DOHH2 (cell line): ENCODE data around the gene MAP3K4.

Experiments used
- H3F3A ChIP-seq: fragments of 200-600 bp; sonication (generic), shearing (Covaris generic); 2 replicates; pipeline ENCODE4 v1.6.0; 2016; ENCODE audit warnings: antibody characterized with exemption, mild to moderate bottlenecking; ENCODE audit not compliant: control insufficient read depth, insufficient read depth
- H3K27ac ChIP-seq: fragments of 200-600 bp; sonication (generic); 2 replicates; pipeline ENCODE4 v1.5.1; 2014; ENCODE audit warnings: low read depth, mild to moderate bottlenecking, low read length, moderate library complexity
- H3K27me3 ChIP-seq: fragments of 200-600 bp; sonication (generic); 2 replicates; pipeline ENCODE4 v1.6.1; 2014; ENCODE audit warnings: mild to moderate bottlenecking, low read length, mixed read lengths; ENCODE audit not compliant: control insufficient read depth
- H3K36me3 ChIP-seq: fragments of 200-600 bp; sonication (generic); 2 replicates; pipeline ENCODE4 v1.6.1; 2014; ENCODE audit warnings: mild to moderate bottlenecking, low read length, moderate library complexity, mixed read lengths; ENCODE audit not compliant: control insufficient read depth
- H3K4me1 ChIP-seq: fragments of 200-600 bp; sonication (generic); 2 replicates; pipeline ENCODE4 v1.6.1; 2014; ENCODE audit warnings: mild to moderate bottlenecking, low read length, mixed read lengths; ENCODE audit not compliant: control insufficient read depth
- H3K4me2 ChIP-seq: fragments of 200-600 bp; sonication (generic); 2 replicates; pipeline ENCODE4 v1.6.0; 2014; ENCODE audit warnings: mild to moderate bottlenecking, low read length, moderate library complexity
- H3K4me3 ChIP-seq: fragments of 200-600 bp; sonication (generic); 2 replicates; pipeline ENCODE4 v1.5.1; 2014; ENCODE audit warnings: mild to moderate bottlenecking, low read length, mixed read lengths
- H3K79me2 ChIP-seq: fragments of 200-600 bp; sonication (generic); 2 replicates; pipeline ENCODE4 v1.6.1; 2014; ENCODE audit warnings: mild to moderate bottlenecking, low read length, mixed read lengths; ENCODE audit not compliant: control insufficient read depth
- H3K9me2 ChIP-seq: fragments of 200-600 bp; sonication (generic); replicated peaks from 2 replicates; pipeline ENCODE4 v1.6.1; 2014; ENCODE audit warnings: mild to moderate bottlenecking, low read length, mixed read lengths; ENCODE audit not compliant: control insufficient read depth
- H3K9me3 ChIP-seq: fragments of 200-600 bp; sonication (generic); 2 replicates; pipeline ENCODE4 v1.6.1; 2014; ENCODE audit warnings: antibody characterized with exemption, low read length, mixed read lengths; ENCODE audit not compliant: control insufficient read depth, insufficient read depth
- H4K20me1 ChIP-seq: fragments of 200-600 bp; sonication (generic); 2 replicates; pipeline ENCODE4 v1.6.0; 2014; ENCODE audit warnings: low read depth, mild to moderate bottlenecking, antibody characterized with exemption, low read length, moderate library complexity; ENCODE audit not compliant: control insufficient read depth, insufficient read depth
- CTCF ChIP-seq: fragments of 200-600 bp; sonication (generic); IDR thresholded peaks from one replicate; pipeline ENCODE4 v1.5.1; 2014; ENCODE audit warnings: antibody characterized with exemption, mild to moderate bottlenecking, low read depth, low read length; ENCODE audit not compliant: poor library complexity, severe bottlenecking
- EZH2phosphoT487 ChIP-seq: fragments of 200-600 bp; sonication (generic); IDR thresholded peaks from 2 replicates; pipeline ENCODE4 v1.6.1; 2017; ENCODE audit warnings: borderline replicate concordance, mild to moderate bottlenecking, antibody characterized with exemption, low read length, moderate library complexity, mixed read lengths

The MAP3K4 gene

DNA sequence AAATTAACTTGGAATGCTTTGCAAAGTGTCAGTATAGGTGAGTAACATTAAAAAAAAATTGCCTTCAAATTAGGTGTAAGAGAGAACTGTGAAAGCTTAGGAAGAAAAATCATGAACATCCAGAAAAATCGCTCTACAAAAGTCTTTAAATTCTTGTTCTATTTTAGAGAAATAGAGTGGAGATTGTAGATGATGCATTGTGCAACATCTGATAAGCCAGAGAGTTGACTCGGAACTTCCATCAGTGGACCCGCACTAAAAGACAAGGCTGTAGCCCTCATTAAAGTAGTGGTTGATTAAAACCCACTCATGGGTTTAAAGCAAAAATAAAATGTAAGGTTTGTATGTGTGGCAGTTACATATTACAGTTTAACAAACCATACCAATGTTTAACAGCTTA is 35.8 kb downstream of the MAP3K4 start:
- Histone ChIP-seq H3K4me1 (peaks cover 50% of the 10 kb centered on the region), H3K9me2 (no peaks in the 10 kb centered on the region), H4K20me1 (no peaks in the 10 kb centered on the region; the same call in 1 of the 2 replicates), H3K9me3 (no peaks in the 10 kb centered on the region), H3F3A (peaks cover 3% of the 10 kb centered on the region; the same call in 1 of the 2 replicates), H3K36me3 (peaks cover 8% of the 10 kb centered on the region; the same call in 1 of the 2 replicates), H3K27ac (no peak overlapping the region), H3K79me2 (peaks cover 93% of the 10 kb centered on the region), H3K4me2 (no peak overlapping the region), H3K27me3 (no peaks in the 10 kb centered on the region), H3K4me3 (no peak overlapping the region)
- no peak for TF ChIP-seq CTCF
- no peak for TF ChIP-seq EZH2phosphoT487

- H3K79me2 ChIP-seq, result peaks cover 92% of the 10 kb centered on the region
Measured at GRCh38 chr6:161029195-161029809, 37.7 kb downstream of the MAP3K4 start.

GRCh38 chr6:161031721-161032495 is 40.3 kb downstream of the MAP3K4 start:
- Histone ChIP-seq H3K9me3 (no peaks in the 10 kb centered on the region), H3K27me3 (no peaks in the 10 kb centered on the region), H3F3A (peaks cover 6% of the 10 kb centered on the region), H3K27ac (no peak overlapping the region), H3K36me3 (peaks cover 27% of the 10 kb centered on the region), H3K79me2 (peaks cover 81% of the 10 kb centered on the region), H3K9me2 (no peaks in the 10 kb centered on the region), H3K4me1 (peaks cover 77% of the 10 kb centered on the region), H3K4me3 (no peak overlapping the region), H3K4me2 (no peak overlapping the region), H4K20me1 (no peaks in the 10 kb centered on the region; the same call in 1 of the 2 replicates)
- no peak for TF ChIP-seq CTCF
- no peak for TF ChIP-seq EZH2phosphoT487

More at GRCh38 chr6:161029195-161029809, 37.7 kb downstream of the MAP3K4 start:
- Histone ChIP-seq H3K36me3 (peaks cover 10% of the 10 kb centered on the region; the same call in 1 of the 2 replicates), H4K20me1 (no peaks in the 10 kb centered on the region; the same call in 1 of the 2 replicates), H3K4me3 (peak overlapping the region; percentile 58), H3F3A (peaks cover 3% of the 10 kb centered on the region; the same call in 1 of the 2 replicates), H3K9me3 (no peaks in the 10 kb centered on the region), H3K27ac (peak overlapping the region; percentile 73), H3K27me3 (no peaks in the 10 kb centered on the region), H3K4me2 (peak overlapping the region; percentile 71), H3K4me1 (peaks cover 63% of the 10 kb centered on the region), H3K9me2 (no peaks in the 10 kb centered on the region)
- no peak for TF ChIP-seq CTCF
- TF ChIP-seq EZH2phosphoT487, result no peak
